DOHH2 (cell line): ENCODE data around the gene CCHCR1.

Experiments
- CTCF ChIP-seq: fragments of 200-600 bp; sonication (generic); IDR thresholded peaks from one replicate; pipeline ENCODE4 v1.5.1; 2014; ENCODE audit warnings: antibody characterized with exemption, mild to moderate bottlenecking, low read depth, low read length; ENCODE audit not compliant: poor library complexity, severe bottlenecking
- EZH2phosphoT487 ChIP-seq: fragments of 200-600 bp; sonication (generic); IDR thresholded peaks from 2 replicates; pipeline ENCODE4 v1.6.1; 2017; ENCODE audit warnings: borderline replicate concordance, mild to moderate bottlenecking, antibody characterized with exemption, low read length, moderate library complexity, mixed read lengths

DNA sequence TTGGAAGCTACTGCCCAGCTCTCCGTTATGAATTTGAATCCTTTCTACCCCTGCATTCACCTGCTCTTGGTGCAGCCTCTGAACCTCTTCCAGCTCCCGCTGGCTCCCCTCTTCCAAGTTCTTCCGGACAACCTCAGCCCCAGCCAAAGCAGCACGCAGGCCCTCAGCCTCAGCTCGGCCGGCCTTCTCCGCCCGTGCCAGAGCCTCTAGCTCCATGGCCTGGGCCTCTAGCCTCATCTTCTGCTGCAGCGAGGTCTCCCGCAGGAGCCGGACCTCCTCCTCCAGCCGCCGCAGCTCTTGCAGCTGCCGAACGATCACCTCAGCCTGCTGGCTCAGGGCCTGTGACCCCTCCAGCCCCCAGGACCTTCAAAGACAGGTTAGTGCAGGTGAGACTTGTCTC, 3.2 kb downstream of the CCHCR1 start:
- TF ChIP-seq CTCF (no peak), EZH2phosphoT487 (no peak)
